SK-N-SH (cell line): ENCODE measurements around the gene SMAP2. TPM values are rescaled to one million over a fixed set of nuclear protein-coding genes. Genes with fewer than 3 reads are reported as not detected.

Source experiments
- CTCF ChIA-PET: fragments of 300-600, 350-600 bp; formaldehyde crosslinking; extraction: SDS; loops from one replicate; lab custom pipeline; 2021; lab: Yijun Ruan, JAX
- POLR2A ChIA-PET: fragments of 350-600 bp; sonication (Branson Sonifier 250); formaldehyde crosslinking; extraction: SDS; loops from one replicate; lab custom pipeline; 2020; ENCODE audit warnings: antibody characterized with exemption, inconsistent platforms; lab: Yijun Ruan, JAX
- DNase-seq: peaks from one replicate; pipeline ENCODE4 v3.0.0; 2012
- H2AFZ ChIP-seq: fragments of 200-600 bp; sonication (generic); 2 replicates; pipeline ENCODE4 v1.8.1; 2016; ENCODE audit warnings: antibody characterized with exemption, mild to moderate bottlenecking, low read depth
- H3F3A ChIP-seq: fragments of 200-600 bp; sonication (generic); replicated peaks from 2 replicates; pipeline ENCODE3; 2016; ENCODE audit warnings: antibody characterized with exemption, mild to moderate bottlenecking; ENCODE audit not compliant: insufficient read depth
- H3K27ac ChIP-seq, 2 experiments: fragments of 200-500 bp in 1 of 2; fragments of 200-600 bp in 1 of 2; sonication (Bioruptor generic) in 1 of 2; sonication (generic), shearing (Covaris generic) in 1 of 2; 2 replicates each; pipeline versions ENCODE4 v1.5.1 to v1.6.1; 2014 to 2016; ENCODE audit warnings: low read depth in 2 of 2, inconsistent platforms in 1 of 2, low read length in 1 of 2, mild to moderate bottlenecking in 1 of 2, mixed read lengths in 1 of 2
- H3K27me3 ChIP-seq: fragments of 200-600 bp; sonication (generic), shearing (Covaris generic); 2 replicates; pipeline ENCODE4 v1.6.1; 2016; ENCODE audit warnings: mixed run types; ENCODE audit not compliant: insufficient read depth
- H3K36me3 ChIP-seq, 2 experiments: fragments of 200-500 bp in 1 of 2; fragments of 200-600 bp in 1 of 2; sonication (Bioruptor generic) in 1 of 2; sonication (generic) in 1 of 2; replicated peaks in 1 of 2; 2 replicates each; pipeline versions ENCODE3 to v1.5.1; 2014 to 2016; ENCODE audit warnings: low read length in 1 of 2, mild to moderate bottlenecking in 1 of 2; ENCODE audit not compliant: insufficient read depth in 2 of 2, control insufficient read depth in 1 of 2
- H3K4me1 ChIP-seq, 2 experiments: fragments of 200-500 bp in 1 of 2; fragments of 200-600 bp in 1 of 2; sonication (Bioruptor generic) in 1 of 2; sonication (generic), shearing (Covaris generic) in 1 of 2; 2 replicates each; pipeline versions ENCODE4 v1.5.1 to v1.6.1; 2014 to 2016; ENCODE audit warnings: low read depth in 1 of 2, low read length in 1 of 2, mixed run types in 1 of 2; ENCODE audit not compliant: insufficient read depth in 2 of 2, control insufficient read depth in 1 of 2
- H3K4me2 ChIP-seq: fragments of 200-600 bp; sonication (generic), shearing (Covaris generic); 2 replicates; pipeline ENCODE4 v1.6.1; 2017; ENCODE audit warnings: mixed run types
- H3K4me3 ChIP-seq, 2 experiments: fragments of 200-500 bp in 1 of 2; fragments of 200-600 bp in 1 of 2; sonication (Bioruptor generic) in 1 of 2; sonication (generic), shearing (Covaris generic) in 1 of 2; 2 replicates each; pipeline versions ENCODE4 v1.5.1 to v1.8.1; 2014 to 2016; ENCODE audit warnings: low read depth in 2 of 2, inconsistent platforms in 1 of 2, low read length in 1 of 2, mild to moderate bottlenecking in 1 of 2, mixed read lengths in 1 of 2, moderate library complexity in 1 of 2
- H3K79me2 ChIP-seq: fragments of 200-600 bp; sonication (generic); 2 replicates; pipeline ENCODE4 v1.8.1; 2017; ENCODE audit warnings: mild to moderate bottlenecking; ENCODE audit not compliant: insufficient read depth
- H3K9ac ChIP-seq: fragments of 200-600 bp; sonication (generic); 2 replicates; pipeline ENCODE4 v1.6.1; 2017; ENCODE audit warnings: mixed run types
- H3K9me2 ChIP-seq: fragments of 200-600 bp; sonication (generic); 2 replicates; pipeline ENCODE4 v1.6.1; 2017; ENCODE audit warnings: mixed run types
- H3K9me3 ChIP-seq: fragments of 200-600 bp; sonication (generic); 2 replicates; pipeline ENCODE4 v1.6.1; 2017; ENCODE audit warnings: mixed run types, mild to moderate bottlenecking, moderate library complexity
- H4K20me1 ChIP-seq: fragments of 200-600 bp; sonication (generic); 2 replicates; pipeline ENCODE4 v1.6.1; 2017; ENCODE audit warnings: mild to moderate bottlenecking, mixed run types; ENCODE audit not compliant: insufficient read depth
- CHD2 ChIP-seq: fragments of 150-350 bp; IDR thresholded peaks from 2 replicates; pipeline ENCODE4 v1.6.1; 2018; ENCODE audit warnings: low read length; ENCODE audit not compliant: partially characterized antibody
- CTCF ChIP-seq: fragments of 200-600 bp; sonication (generic); IDR thresholded peaks from 2 replicates; pipeline ENCODE4 v1.6.1; 2017; ENCODE audit warnings: antibody characterized with exemption, mild to moderate bottlenecking, moderate library complexity
- EZH2phosphoT487 ChIP-seq: fragments of 200-600 bp; sonication (generic); IDR thresholded peaks from 2 replicates; pipeline ENCODE4 v1.6.1; 2017; ENCODE audit warnings: low read depth, mixed run types, mild to moderate bottlenecking, antibody characterized with exemption, moderate library complexity, borderline replicate concordance
- JUND ChIP-seq: IDR thresholded peaks from 2 replicates; pipeline ENCODE4 v1.4.0; 2012
- MXI1 ChIP-seq: IDR thresholded peaks from 2 replicates; pipeline ENCODE4 v1.6.1; 2012; ENCODE audit warnings: mild to moderate bottlenecking, low read depth, low read length, improper control_type of control experiment
- POLR2AphosphoS5 ChIP-seq: IDR thresholded peaks from 2 replicates; pipeline ENCODE4 v1.6.1; 2012; ENCODE audit warnings: low read depth, low read length
- RAD21 ChIP-seq: IDR thresholded peaks from 2 replicates; pipeline ENCODE4 v1.6.1; 2012; ENCODE audit warnings: mild to moderate bottlenecking, low read length
- RXRA ChIP-seq: IDR thresholded peaks from 2 replicates; pipeline ENCODE4 v1.4.0; 2012; ENCODE audit warnings: low read depth, mild to moderate bottlenecking, borderline replicate concordance
- SMC3 ChIP-seq: IDR thresholded peaks from 2 replicates; pipeline ENCODE4 v1.6.1; 2012; ENCODE audit warnings: low read depth, low read length, improper control_type of control experiment
- WGBS: methylation state at CpG from one replicate; pipeline ENCODE4 v1.1.6; 2017; ENCODE audit warnings: low lambda C conversion rate; 5-methylcytosine and 5-hydroxymethylcytosine counted together
- polyA plus RNA-seq, 3 experiments: library from polyadenylated mRNA; depleted of rRNA; stranded (reverse); fragments of >200 nt; gene quantifications; 2 replicates each; pipeline ENCODE4 v1.2.3, GENCODE V29; 2012

The SMAP2 gene
- polyA plus RNA-seq, 1 of the 3 experiments (the other 2 are of a cell fraction) = 11.2 TPM

- H3K4me1 ChIP-seq = no peaks in the 10 kb centered on the region; a peak in 2 of 4 replicates
- no peaks in the 10 kb centered on the region for H3F3A ChIP-seq
- no peak for DNase-seq
- no peaks in the 10 kb centered on the region for H3K9me2 ChIP-seq
- no peaks in the 10 kb centered on the region for H3K27me3 ChIP-seq
- H3K79me2 ChIP-seq = peaks cover 36% of the 10 kb centered on the region
- H2AFZ ChIP-seq = no peak overlapping the region
- H3K4me3 ChIP-seq = no peak overlapping the region
- no peak for TF ChIP-seq JUND
- no peak for TF ChIP-seq EZH2phosphoT487
- no peak for TF ChIP-seq RXRA
- TF ChIP-seq RAD21 = no peak
- no peak for TF ChIP-seq MXI1
- no peak for TF ChIP-seq POLR2AphosphoS5
- no peak for TF ChIP-seq CHD2
- H3K4me2 ChIP-seq = no peak overlapping the region
- H3K9me3 ChIP-seq = no peaks in the 10 kb centered on the region
- CTCF ChIA-PET = interaction anchor here (2.2 to 5.2 kb wide), 2 partner anchors 63 to 86 kb away, joined by 6 to 25 read pairs; no protein-coding TSS in a partner anchor
- H3K9ac ChIP-seq = no peak overlapping the region
- H3K36me3 ChIP-seq = no peaks in the 10 kb centered on the region
- WGBS = 88% methylated on average over 7 of the region's 7 CpGs
- POLR2A ChIA-PET = no interaction called here
- H4K20me1 ChIP-seq = no peaks in the 10 kb centered on the region
- no peak overlapping the region for H3K27ac ChIP-seq
Observed at GRCh38 chr1:40401473-40402201, 28.1 kb downstream of the SMAP2 start.

- peak; percentile 49 for DNase-seq
- H3K9me2 ChIP-seq = no peaks in the 10 kb centered on the region
- no peak overlapping the region for H3K4me2 ChIP-seq
- POLR2A ChIA-PET = no interaction called here
- H3K4me1 ChIP-seq = no peaks in the 10 kb centered on the region; a peak in 2 of 4 replicates
- peaks cover 0 to 2% of the 10 kb centered on the region in 2 experiments for H3K36me3 ChIP-seq
- no peak overlapping the region for H3K9ac ChIP-seq
- CTCF ChIA-PET = interaction anchor here (0.6 to 5.8 kb wide), 54 partner anchors 9 to 511 kb away, joined by 3 to 78 read pairs (median 4); partner anchors contain the start of genes COL9A2, EXO5, RLF and SMAP2
- no peaks in the 10 kb centered on the region for H3K27me3 ChIP-seq
- H3K79me2 ChIP-seq = peaks cover 22% of the 10 kb centered on the region
- no peaks in the 10 kb centered on the region for H3F3A ChIP-seq
- no peak overlapping the region; a peak in 1 of 4 replicates for H3K4me3 ChIP-seq
- no peak overlapping the region for H3K27ac ChIP-seq
- no peaks in the 10 kb centered on the region for H4K20me1 ChIP-seq
- TF ChIP-seq RAD21 (peak; percentile 89), CTCF (peak; percentile 94), SMC3 (peak; percentile 78), JUND (no peak)
- peak overlapping the region; percentile 75; the same call in 1 of the 2 replicates for H2AFZ ChIP-seq
- 45% methylated on average over 11 of the region's 11 CpGs for WGBS
- no peaks in the 10 kb centered on the region for H3K9me3 ChIP-seq
Observed at GRCh38 chr1:40404670-40405462, 31.3 kb downstream of the SMAP2 start.
